Inflammatory macrophage (primary cell): ENCODE results near the gene CDKN2A.

Experiments
- DNase-seq, 2 donors: peaks; one replicate each; pipeline ENCODE4 v3.0.0-alpha.2; 2020 to 2022

CDKN2A gene

GRCh38 chr9:22005702-22006606 lies 11.8 kb upstream of the CDKN2A start:
- DNase-seq, result no peak

GRCh38 chr9:22005021-22005701 lies 11.0 kb upstream of the CDKN2A start:
- DNase-seq, result no peak

GRCh38 chr9:22002038-22002437 lies 7.8 kb upstream of the CDKN2A start:
- DNase-seq, result no peak

DNA sequence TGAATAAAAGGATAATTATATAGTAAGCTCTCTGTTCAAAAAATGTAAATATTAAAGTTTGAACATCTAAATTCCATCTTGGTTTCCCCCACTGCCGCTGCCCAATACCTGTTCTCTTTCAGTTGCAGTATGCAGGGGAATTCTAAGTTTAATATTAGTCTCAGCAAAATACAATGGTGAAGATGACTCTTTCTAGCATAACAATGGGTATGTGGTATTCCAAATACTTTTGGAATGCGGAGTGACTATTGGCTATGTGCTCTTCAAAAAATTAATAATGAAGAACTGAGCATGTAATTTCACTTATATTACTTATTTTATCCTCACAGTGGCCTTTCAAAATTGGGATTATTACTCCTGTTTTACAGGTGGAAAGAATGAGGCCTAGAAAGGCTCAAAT lies 3.8 kb upstream of the CDKN2A start:
- no peak for DNase-seq

GRCh38 chr9:21997480-21997879 lies 3.3 kb upstream of the CDKN2A start:
- no peak for DNase-seq

GRCh38 chr9:21996858-21997257 lies 2.7 kb upstream of the CDKN2A start:
- no peak for DNase-seq

GRCh38 chr9:21996438-21996837 lies 2.2 kb upstream of the CDKN2A start:
- DNase-seq, result no peak

- peak; percentile 35 to 63 for DNase-seq
These were observed 1.6 kb upstream of the CDKN2A start for GRCh38 chr9:21995666-21996398.

DNA sequence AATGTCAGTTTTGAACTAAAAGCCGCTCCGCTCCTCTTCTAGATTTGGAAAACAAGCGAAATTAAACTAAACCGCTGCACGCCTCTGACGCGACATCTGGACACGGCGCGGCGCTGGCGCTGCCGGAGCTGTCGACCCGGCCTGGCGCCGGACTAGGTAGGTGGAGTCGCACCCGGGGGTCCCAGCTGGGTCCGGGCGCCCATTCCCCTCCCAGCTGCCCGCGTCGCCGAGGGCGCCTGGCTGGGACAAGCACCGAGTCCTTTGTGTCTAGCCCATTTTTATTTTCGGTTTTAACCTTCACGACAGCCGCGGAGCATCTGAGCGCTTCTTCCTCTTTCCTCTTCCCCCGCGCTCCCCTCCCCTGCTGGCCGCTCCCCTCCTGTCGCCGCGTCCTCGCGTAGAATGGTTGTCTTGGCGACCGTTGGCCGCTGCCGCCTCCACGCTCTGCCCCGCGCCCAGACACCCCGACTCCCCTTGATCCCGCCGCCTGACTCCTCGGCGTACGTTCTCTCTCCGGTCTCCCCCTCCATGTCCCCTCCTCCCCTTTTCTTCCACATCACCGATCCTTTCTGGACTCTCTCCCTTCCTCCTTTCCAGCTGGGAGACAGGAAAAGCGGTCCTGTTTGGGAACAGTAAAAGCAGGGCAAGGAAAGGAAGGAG lies 944 bp upstream of the CDKN2A start:
- DNase-seq, result peak; percentile 89 to 90

- DNase-seq, result peak; percentile 46 to 54
These were observed 389 bp upstream of the CDKN2A start, which contains the start of gene CDKN2B-AS1 for GRCh38 chr9:21994556-21995005. TSS of gene CDKN2B-AS1 (plus strand) at chr9:21994791.

GRCh38 chr9:21993007-21993406 lies 1.2 kb downstream of the CDKN2A start:
- DNase-seq, result no peak

- DNase-seq, result no peak
These were observed 2.9 kb downstream of the CDKN2A start for GRCh38 chr9:21991072-21991959.

DNA sequence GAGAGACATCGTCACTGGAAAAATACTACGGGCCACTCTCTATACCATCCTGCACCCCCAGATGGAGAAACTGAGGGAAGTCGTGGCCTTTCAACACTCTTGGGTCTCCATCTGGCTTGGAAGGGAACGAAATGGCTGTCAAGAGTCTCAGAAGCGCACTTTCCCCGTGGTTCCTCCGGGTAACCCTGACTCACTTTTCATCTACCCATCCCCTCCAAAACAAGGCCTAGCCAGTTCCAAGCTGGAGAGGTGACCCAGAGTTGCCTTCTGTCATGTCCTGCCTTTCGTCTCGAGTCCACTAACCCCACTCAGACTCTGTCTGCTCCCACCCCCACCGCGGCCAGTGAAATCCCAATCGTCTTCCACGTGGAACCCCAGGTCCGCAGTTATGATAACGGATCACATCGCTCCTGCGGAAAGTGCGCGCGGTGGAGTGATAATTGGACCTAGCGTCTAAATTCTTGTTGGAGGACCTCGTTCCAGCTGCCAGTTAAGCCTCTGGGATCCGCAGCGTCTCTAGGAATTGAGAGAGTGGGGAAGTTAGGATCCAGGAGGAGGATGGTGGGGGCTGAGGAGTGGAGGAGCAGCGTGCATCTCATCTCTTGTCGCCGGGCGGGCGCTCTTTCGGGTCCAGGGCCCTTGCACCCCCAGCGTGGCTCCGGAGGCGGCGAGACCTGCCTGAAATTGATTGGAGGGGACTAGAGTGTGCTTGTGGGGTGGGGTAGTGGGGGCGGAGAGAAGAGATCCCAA lies 4.6 kb downstream of the CDKN2A start:
- no peak for DNase-seq

DNA sequence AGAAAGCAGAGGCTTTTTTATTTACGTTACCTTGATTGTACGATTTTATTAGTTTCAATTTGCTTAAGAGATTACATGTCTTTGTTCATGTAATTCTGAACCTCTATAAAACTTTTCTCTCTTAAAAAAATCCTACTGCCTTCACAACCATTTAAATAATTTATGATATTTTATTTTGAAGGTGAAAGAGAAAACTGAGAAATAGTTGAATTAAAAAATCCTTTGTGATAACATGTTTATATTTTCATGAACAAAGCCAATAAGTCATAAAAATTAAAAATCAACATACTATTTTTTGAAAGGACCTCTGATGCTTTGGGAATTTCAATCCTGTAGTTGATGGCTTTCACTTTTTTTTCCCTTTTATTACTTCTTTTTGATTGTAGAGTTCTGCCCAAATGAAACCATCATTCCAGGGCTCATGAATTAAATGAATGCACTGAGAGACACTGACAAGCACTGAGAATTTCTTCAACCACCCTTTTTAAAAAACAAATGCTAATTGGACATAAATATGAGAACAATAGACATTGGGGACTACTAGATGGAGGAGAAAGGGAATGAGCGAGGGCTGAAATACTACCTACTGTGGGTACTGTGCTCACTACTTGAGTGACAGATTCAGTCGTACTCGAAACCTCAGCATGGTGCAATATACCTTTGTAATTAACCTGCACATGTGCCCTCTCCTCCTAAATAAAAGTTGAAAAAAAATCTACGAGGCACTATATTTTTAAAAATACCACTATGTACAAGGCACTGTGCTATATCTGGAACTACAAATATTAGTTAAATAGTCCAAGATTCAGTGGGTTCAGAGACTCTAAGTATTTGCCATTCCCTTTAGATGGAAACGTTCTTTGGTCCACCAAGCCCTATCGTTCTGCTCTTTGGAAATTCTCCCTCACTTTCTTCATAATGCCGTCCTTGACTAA lies 5.9 kb downstream of the CDKN2A start:
- DNase-seq, result no peak

GRCh38 chr9:21985964-21986667 lies 8.1 kb downstream of the CDKN2A start:
- DNase-seq, result no peak

DNA sequence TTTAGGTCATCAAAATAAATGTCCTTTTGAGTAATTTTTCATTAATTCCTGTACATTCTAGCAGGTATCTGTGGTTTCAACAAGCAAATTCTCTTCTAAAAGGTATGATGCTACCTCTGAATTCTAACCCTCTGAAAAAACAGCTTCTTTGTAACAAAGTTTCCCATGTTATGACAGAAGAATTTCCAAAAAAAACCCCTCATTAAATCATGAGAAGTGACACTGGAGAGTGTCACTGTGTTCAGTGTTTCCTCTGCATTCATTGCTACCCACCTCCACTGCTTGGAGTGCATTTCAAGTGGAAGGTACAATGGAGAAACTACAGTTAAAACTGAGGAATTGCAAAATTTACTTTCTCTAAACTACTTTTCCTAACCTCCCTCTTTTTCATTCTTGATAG lies 10.1 kb downstream of the CDKN2A start:
- no peak for DNase-seq

DNA sequence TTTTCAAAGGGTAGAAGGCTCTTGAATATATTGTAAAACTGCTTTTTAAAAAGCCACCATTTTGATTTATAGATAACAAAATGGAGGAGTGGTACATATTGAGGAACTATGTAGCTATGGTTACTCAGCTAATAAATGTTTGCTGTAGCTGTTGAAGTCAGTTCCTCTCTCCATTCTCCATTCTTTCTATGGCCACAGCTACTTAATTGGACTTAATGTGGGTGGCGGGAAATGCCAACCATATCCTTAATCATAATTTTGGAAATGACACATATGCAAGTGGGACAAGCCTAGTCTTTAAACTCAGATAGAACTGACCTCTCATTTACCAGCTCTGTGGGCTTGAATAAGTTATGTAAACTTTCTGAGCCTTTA lies 10.6 kb downstream of the CDKN2A start:
- peak; percentile 83 to 87 for DNase-seq

- peak; percentile 49 to 82 for DNase-seq
These were observed 11.2 kb downstream of the CDKN2A start for GRCh38 chr9:21982861-21983560.
